Colonic mucosa (tissue), 4 donors: ENCODE results near the gene PRODH2. TPM values are rescaled to one million over a fixed set of nuclear protein-coding genes. Genes with fewer than 3 reads are reported as not detected.
"Not testable (repeated sequence)": the region's sequence is repeated elsewhere in the genome, so short reads cannot be mapped to it uniquely, and the experiment has no call there.

Source experiments
- DNase-seq: peaks from one replicate; pipeline ENCODE4 v3.0.0-alpha.2; 2020
- H3K27ac ChIP-seq: fragments of 200-600 bp; one replicate; pipeline ENCODE4 v1.8.0; 2021
- H3K27me3 ChIP-seq: fragments of 200-600 bp; one replicate; pipeline ENCODE4 v1.8.0; 2021
- H3K36me3 ChIP-seq: fragments of 200-600 bp; one replicate; pipeline ENCODE4 v1.8.0; 2021
- H3K4me1 ChIP-seq: fragments of 200-600 bp; one replicate; pipeline ENCODE4 v1.8.0; 2021; ENCODE audit warnings: mild to moderate bottlenecking
- H3K4me3 ChIP-seq: fragments of 200-600 bp; one replicate; pipeline ENCODE4 v1.8.0; 2021
- H3K9ac ChIP-seq, 2 donors: one replicate each; pipeline ENCODE4 v1.7.0; 2013; ENCODE audit warnings: control low read depth in 2 of 2, low read depth in 2 of 2, low read length in 2 of 2
- H3K9me3 ChIP-seq: fragments of 200-600 bp; one replicate; pipeline ENCODE4 v1.8.0; 2021
- intact Hi-C: fragments of 100-400 bp; cut with DNase I; formaldehyde crosslinking; loops from one replicate; pipeline ENCODE4 v1.14.1; 2022
- total RNA-seq, 2 donors: library from RNA; stranded (reverse); fragmentation: NEBNext Ultra II Directional in 1 of 2; extraction: Animal tissue kit (Norgen Biotek cat#: 25700) in 1 of 2; gene quantifications; one replicate each; pipeline ENCODE4 v1.2.1, GENCODE V29; 2021
- TF ChIP-seq, protein P1 (sequence below): fragments of 200-600 bp; IDR thresholded peaks from one replicate; pipeline ENCODE4 v1.8.0; 2022; ENCODE audit warnings: antibody characterized with exemption, mild to moderate bottlenecking
- donor health status: healthy.
- donor health status: DM: no; HTN: no; CAD: no.
- donor health status: DM: no; HTN: no; CAD: no.

Gene PRODH2
- total RNA-seq, 2 donors from 2014 or later, result not detected

DNA sequence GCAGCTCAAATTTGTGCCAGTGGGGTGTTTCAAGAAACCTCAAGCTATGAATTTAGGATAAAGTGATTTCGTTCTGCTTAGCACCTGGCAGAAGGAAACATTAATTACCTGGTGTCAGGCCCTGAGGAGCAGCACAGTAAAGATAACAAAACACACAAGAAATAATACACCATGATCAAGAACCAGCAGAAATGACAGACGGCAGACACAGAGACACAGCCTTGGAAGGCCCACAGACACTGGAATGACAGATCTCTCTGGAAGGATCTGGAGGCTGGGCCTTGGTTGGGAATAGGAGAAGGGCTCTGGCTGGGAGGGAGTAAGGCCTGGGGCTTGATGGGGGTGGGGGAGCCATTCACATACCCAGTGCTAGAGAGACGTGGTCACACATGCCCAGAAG lies 10.8 kb downstream of the PRODH2 start:
- H3K27me3 ChIP-seq, result peaks cover 4% of the 10 kb centered on the region
- TF ChIP-seq, protein P1, sequence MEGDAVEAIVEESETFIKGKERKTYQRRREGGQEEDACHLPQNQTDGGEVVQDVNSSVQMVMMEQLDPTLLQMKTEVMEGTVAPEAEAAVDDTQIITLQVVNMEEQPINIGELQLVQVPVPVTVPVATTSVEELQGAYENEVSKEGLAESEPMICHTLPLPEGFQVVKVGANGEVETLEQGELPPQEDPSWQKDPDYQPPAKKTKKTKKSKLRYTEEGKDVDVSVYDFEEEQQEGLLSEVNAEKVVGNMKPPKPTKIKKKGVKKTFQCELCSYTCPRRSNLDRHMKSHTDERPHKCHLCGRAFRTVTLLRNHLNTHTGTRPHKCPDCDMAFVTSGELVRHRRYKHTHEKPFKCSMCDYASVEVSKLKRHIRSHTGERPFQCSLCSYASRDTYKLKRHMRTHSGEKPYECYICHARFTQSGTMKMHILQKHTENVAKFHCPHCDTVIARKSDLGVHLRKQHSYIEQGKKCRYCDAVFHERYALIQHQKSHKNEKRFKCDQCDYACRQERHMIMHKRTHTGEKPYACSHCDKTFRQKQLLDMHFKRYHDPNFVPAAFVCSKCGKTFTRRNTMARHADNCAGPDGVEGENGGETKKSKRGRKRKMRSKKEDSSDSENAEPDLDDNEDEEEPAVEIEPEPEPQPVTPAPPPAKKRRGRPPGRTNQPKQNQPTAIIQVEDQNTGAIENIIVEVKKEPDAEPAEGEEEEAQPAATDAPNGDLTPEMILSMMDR, result no peak
- H3K4me3 ChIP-seq, result no peak overlapping the region
- no peaks in the 10 kb centered on the region for H3K36me3 ChIP-seq
- no peak overlapping the region for H3K27ac ChIP-seq
- no peaks in the 10 kb centered on the region for H3K4me1 ChIP-seq
- intact Hi-C loops, result no loop called here
- no peak overlapping the region for H3K9ac ChIP-seq
- DNase-seq, result no peak
- no peaks in the 10 kb centered on the region for H3K9me3 ChIP-seq

DNA sequence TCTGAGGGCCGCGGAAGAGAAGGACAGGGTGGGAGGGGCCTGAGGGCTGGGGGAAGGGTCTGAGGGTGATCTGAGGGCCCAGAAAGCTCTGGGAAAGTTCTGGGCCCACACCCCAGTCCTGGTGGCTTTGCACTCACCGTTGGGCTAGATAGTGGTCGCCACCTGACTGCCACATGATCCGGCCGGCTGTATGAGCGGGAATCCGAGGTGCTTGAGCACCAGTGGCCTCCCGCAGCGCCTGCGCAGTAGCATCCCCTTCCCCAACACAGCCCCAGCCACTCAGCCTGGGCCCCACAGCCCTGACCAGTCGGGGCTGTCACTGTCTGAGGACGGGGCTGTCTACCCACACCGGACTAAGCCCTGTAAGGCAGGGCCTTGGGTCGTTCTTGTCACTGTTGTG lies 15.0 kb downstream of the PRODH2 start:
- H3K9me3 ChIP-seq, result no peaks in the 10 kb centered on the region
- no peaks in the 10 kb centered on the region for H3K4me1 ChIP-seq
- H3K27ac ChIP-seq, result no peak overlapping the region
- H3K4me3 ChIP-seq, result no peak overlapping the region
- TF ChIP-seq, protein P1, result no peak
- peaks cover 4% of the 10 kb centered on the region for H3K27me3 ChIP-seq
- no peak overlapping the region for H3K9ac ChIP-seq
- H3K36me3 ChIP-seq, result no peaks in the 10 kb centered on the region
- DNase-seq, result no peak
- intact Hi-C loops, result no loop called here

DNA sequence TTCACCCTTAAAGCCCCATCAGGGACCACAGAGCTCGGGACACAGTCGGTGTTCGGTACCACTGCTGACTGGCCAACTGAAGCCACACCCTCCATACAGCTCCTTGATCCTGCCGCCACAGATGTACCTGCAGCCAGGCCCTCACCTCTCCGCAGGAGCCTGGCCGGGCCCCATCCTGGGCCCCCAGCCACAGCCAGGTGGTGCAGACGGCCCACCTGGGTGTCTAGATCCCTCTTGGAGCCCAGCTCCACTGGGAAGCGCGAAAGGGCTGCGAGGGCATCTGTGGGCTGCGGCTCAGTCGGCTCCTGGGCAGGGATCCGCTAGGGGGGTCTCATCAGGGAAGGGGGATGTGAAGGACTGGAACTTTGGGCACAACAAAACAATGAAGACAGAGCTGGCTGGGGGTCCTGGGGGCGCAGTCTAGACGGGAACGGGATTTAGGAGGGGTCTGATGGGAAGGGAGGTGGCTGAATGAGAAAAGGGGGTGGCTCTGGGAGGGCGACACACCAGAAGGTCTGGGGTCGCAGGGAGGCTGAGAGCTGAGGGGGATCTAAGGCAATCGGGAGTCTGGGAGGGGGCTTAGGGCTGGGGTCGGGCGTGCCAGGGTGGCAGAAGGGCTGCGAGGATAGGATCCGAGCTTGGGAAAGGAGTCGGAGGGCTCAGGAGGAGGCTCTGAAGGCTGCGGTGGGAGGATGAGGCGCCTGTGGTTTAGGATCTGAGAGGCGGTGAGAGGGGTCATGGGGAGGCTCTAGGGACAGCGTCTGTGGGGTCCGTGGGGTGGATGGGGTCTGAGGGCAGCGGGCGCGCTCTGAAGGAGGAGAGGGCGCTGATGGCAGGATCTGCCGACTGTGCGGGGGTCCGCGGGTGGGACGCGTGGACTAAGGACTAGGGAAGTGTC lies 15.8 kb downstream of the PRODH2 start:
- Histone ChIP-seq H3K9me3 (no peaks in the 10 kb centered on the region), H3K36me3 (no peaks in the 10 kb centered on the region), H3K9ac (no peak overlapping the region), H3K27ac (no peak overlapping the region), H3K4me1 (no peaks in the 10 kb centered on the region), H3K4me3 (no peak overlapping the region), H3K27me3 (peaks cover 4% of the 10 kb centered on the region)
- intact Hi-C loops, result no loop called here
- TF ChIP-seq, protein P1, result no peak
- no peak for DNase-seq

DNA sequence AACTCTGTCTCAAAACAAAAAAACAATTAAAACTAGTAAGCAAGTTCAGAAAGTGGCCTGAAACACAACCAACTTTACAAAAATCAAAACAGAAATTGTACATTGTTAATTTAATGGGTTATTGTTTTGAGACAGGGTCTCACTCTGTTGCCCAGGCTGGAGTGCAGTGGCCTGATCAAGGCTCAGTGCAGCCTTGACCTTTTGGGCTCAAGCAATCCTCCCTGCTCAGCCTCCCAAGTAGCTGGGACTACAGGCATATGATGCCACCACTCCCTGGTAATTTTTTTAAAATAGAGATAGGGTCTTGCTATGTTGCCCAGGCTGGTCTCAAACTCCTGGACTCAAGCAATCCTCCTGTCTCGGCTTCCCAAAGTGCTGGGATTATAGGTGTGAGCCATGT lies 17.1 kb downstream of the PRODH2 start:
- DNase-seq, H3K9ac ChIP-seq, H3K36me3 ChIP-seq, H3K4me1 ChIP-seq, H3K4me3 ChIP-seq, H3K27ac ChIP-seq, H3K9me3 ChIP-seq, intact Hi-C loops, H3K27me3 ChIP-seq: not testable (repeated sequence)

DNA sequence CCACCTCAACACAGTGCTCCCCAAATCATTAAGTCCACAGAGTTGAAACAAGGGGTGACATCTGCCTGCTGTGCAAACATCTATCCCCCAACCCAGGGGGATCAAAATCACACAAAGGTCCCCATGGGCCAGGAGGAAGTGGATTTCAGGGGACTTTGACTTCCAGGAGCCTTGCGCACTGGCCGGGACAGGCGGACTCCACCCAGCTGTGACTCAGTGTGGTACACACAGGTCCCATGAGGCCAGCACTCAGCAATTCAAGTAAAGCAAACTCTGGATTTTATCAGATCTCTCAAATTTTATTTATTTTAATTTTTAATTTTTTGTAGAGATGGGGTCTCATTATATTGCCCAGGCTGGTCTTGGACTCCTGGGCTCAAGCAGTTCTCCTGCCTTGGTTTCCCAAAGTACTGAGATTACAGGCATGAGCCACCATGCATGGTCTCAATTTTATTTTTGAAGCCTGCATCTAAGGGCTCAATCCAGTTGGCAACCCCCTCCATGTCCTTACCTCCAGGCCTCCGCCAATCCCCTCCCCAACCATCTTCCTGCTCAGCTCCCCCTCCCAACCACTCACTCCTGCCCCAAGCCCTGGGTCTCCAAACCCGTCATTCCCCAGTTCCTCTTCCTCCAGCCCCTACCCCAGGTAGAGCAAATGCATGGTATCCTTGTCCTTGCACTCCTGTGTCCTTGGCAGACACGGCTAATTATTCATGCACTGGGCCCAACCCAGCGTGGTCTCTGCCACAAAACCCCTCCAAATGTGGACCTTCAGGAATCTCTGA lies 19.1 kb downstream of the PRODH2 start:
- Histone ChIP-seq H3K36me3 (no peaks in the 10 kb centered on the region), H3K4me3 (no peak overlapping the region), H3K9ac (no peak overlapping the region), H3K27ac (no peak overlapping the region), H3K27me3 (peaks cover 4% of the 10 kb centered on the region), H3K4me1 (no peaks in the 10 kb centered on the region), H3K9me3 (no peaks in the 10 kb centered on the region)
- intact Hi-C loops, result no loop called here
- DNase-seq, result no peak
- TF ChIP-seq, protein P1, result no peak
